Kidney (tissue), 14 donors: ENCODE results near the gene MARCHF7. TPM values are rescaled to one million over a fixed set of nuclear protein-coding genes. Genes with fewer than 3 reads are reported as not detected.

Experiments
- DNase-seq, 5 donors: peaks; one replicate each; pipeline ENCODE4 v3.0.0-alpha.2; 2013 to 2020
- FAIRE-seq: peaks from 2 replicates; lab custom pipeline; 2012; peaks lifted over from hg19 to GRCh38; lab: Jason Lieb, UNC
- H3K27ac ChIP-seq, 2 donors: one replicate each; pipeline ENCODE4 v1.7.0; 2013; ENCODE audit warnings: low read depth in 2 of 2, low read length in 2 of 2, inconsistent platforms in 1 of 2
- H3K27me3 ChIP-seq: one replicate; pipeline ENCODE4 v1.7.1; 2013; ENCODE audit warnings: low read length, inconsistent platforms; ENCODE audit not compliant: control insufficient read depth, insufficient read depth
- H3K36me3 ChIP-seq, 3 donors: one replicate each; pipeline versions ENCODE4 v1.7.0 to v1.7.1; 2013; ENCODE audit warnings: low read length in 3 of 3, control low read depth in 1 of 3, inconsistent platforms in 1 of 3; ENCODE audit not compliant: insufficient read depth in 3 of 3, control insufficient read depth in 2 of 3
- H3K4me1 ChIP-seq, 3 donors: one replicate each; pipeline versions ENCODE4 v1.7.0 to v1.7.1; 2013; ENCODE audit warnings: low read length in 3 of 3, inconsistent platforms in 1 of 3, low read depth in 1 of 3; ENCODE audit not compliant: control insufficient read depth in 2 of 3, insufficient read depth in 2 of 3
- H3K4me3 ChIP-seq, 3 donors: one replicate each; pipeline versions ENCODE4 v1.7.0 to v1.8.1; 2013; ENCODE audit warnings: low read length in 3 of 3, control low read depth in 1 of 3, inconsistent platforms in 1 of 3
- H3K9ac ChIP-seq, 3 donors: one replicate each; pipeline versions ENCODE4 v1.7.0 to v1.7.1; 2013; ENCODE audit warnings: low read length in 3 of 3, control low read depth in 1 of 3, inconsistent platforms in 1 of 3
- H3K9me3 ChIP-seq, 3 donors: one replicate each; pipeline versions ENCODE4 v1.7.0 to v1.7.1; 2013; ENCODE audit warnings: low read length in 3 of 3, control low read depth in 1 of 3, inconsistent platforms in 1 of 3; ENCODE audit not compliant: control insufficient read depth in 2 of 3, insufficient read depth in 1 of 3
- intact Hi-C: fragments of 100-400 bp; cut with DNase I; formaldehyde crosslinking; loops from one replicate; pipeline ENCODE4 v1.11.1; 2022
- polyA plus RNA-seq: library from polyadenylated mRNA; stranded (reverse); fragments of 350-450 nt; fragmentation: Illumina TruSeq; extraction: RNeasy Lipid Tissue Mini Kit (QIAGEN cat#74804); gene quantifications from one replicate; pipeline ENCODE4 v1.2.3, GENCODE V29; 2014; ENCODE audit warnings: low read depth, low replicate concordance; ENCODE audit not compliant: insufficient read depth
- total RNA-seq: library from RNA; stranded (reverse); fragmentation: NEBNext Ultra II Directional; extraction: Animal tissue kit (Norgen Biotek cat#: 25700); gene quantifications from one replicate; pipeline ENCODE4 v1.2.1, GENCODE V29; 2021
- TF ChIP-seq, protein P1 (sequence below): IDR thresholded peaks from 3 replicates; pipeline ENCODE4 v1.5.1; 2012; ENCODE audit warnings: mild to moderate bottlenecking, moderate library complexity, borderline replicate concordance; ENCODE audit not compliant: insufficient read depth; ENCODE audit errors: extremely low read depth
- donor health status: control.
- donor health status: control.
- donor health status: control.
- donor health status: control.
- donor health status: control.
- donor health status: DM: yes; HTN: yes; CAD: no.
- donor health status: Normal renal cell carcinoma (clear cell type).

The MARCHF7 gene
- total and polyA plus RNA-seq, 2 donors from 2014 or later: 24.8 to 79.0 TPM

DNA sequence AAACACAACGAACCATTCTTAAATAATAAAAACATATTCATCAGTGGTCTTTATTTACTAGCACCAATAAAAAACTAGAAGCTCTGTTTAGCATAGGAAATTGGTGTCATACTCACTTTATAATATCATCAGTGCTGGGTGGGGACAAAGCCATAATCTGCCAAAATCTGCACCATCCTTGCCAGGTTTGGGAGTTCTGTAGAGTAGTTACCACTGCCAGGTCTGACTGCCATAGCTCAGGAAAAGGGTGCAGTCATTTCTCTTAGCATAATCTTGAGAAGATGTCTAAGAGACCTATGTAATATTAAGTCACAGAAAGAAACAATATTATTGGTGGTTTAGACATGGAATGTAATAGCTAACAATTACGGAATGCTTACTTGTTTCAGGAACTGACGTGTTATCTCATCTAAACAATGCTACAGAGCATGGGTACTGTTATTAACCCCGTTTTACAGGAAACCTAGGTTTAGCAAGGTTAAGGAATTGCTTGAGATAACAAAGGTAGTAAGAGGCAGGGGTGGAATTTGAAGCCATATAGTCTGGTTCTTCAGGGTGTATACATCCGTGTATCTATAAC lies 1.6 kb upstream of the MARCHF7 start:
- Histone ChIP-seq H3K4me3 (no peak overlapping the region), H3K4me1 (peaks cover 0 to 7% (median 6%) of the 10 kb centered on the region in 3 donors), H3K36me3 (peaks cover 0 to 2% (median 0%) of the 10 kb centered on the region in 3 donors), H3K27me3 (no peaks in the 10 kb centered on the region), H3K9me3 (no peaks in the 10 kb centered on the region), H3K9ac (no peak overlapping the region), H3K27ac (no peak overlapping the region)
- peak in 2 of 5 donors; percentile 3 to 6 for DNase-seq
- intact Hi-C loops: no loop called here
- no peak for FAIRE-seq
- TF ChIP-seq, protein P1, sequence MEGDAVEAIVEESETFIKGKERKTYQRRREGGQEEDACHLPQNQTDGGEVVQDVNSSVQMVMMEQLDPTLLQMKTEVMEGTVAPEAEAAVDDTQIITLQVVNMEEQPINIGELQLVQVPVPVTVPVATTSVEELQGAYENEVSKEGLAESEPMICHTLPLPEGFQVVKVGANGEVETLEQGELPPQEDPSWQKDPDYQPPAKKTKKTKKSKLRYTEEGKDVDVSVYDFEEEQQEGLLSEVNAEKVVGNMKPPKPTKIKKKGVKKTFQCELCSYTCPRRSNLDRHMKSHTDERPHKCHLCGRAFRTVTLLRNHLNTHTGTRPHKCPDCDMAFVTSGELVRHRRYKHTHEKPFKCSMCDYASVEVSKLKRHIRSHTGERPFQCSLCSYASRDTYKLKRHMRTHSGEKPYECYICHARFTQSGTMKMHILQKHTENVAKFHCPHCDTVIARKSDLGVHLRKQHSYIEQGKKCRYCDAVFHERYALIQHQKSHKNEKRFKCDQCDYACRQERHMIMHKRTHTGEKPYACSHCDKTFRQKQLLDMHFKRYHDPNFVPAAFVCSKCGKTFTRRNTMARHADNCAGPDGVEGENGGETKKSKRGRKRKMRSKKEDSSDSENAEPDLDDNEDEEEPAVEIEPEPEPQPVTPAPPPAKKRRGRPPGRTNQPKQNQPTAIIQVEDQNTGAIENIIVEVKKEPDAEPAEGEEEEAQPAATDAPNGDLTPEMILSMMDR: no peak

DNA sequence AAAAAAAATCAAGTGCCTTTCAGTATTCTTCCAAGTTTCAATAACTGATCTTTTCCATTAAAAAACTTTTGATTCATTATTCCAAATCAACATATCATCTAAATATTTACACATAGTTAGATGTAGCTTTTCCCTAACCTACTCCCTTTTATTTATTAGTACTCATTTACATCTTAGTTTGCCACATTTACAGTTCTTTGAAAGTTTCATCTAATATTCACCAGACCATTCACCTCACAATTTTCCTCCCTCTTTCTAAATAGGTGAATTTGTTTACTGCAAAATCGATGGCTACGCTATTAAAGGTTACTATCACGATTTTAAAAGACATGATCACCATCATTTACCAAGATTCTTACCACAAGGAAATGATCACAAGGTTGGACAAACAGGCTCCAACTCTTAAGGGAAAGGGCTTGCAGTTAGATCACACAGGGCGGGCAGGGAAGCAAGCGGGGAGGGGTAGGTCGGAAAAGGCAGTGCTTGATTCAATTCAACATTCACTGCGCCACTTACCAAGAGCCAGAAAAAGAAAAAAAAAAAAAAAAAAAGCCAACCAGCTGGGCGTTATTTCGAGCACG lies 654 bp upstream of the MARCHF7 start:
- FAIRE-seq: no peak
- intact Hi-C loops: no loop called here

DNA sequence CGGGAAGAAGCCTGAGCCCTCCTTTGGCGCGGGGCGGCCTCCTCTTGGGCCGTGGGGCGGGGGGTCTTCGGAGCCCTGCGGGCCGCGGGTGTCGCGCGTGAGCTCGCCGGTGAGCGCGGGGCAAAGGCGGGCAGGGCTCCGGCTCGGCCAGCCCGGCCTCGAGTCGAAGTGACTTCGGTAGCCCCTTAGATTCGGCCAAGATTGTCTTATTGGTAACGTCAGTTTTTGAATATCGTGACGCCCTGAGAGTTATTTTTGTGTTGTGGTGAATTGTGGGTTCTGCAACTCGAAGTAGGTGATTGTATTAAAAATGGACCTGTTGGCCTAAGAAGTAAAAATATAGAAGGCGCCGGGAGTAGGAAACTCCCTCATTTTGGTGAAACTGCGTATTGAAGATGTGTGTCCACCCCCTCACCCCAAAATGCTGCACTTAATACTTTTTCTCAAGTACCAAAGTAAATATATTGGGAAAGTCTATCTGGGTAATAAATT lies 669 bp downstream of the MARCHF7 start:
- H3K36me3 ChIP-seq: peaks cover 0 to 14% (median 3%) of the 10 kb centered on the region in 3 donors
- H3K9me3 ChIP-seq: no peaks in the 10 kb centered on the region
- peaks cover 0 to 17% (median 12%) of the 10 kb centered on the region in 3 donors for H3K4me1 ChIP-seq
- peak overlapping the region; percentile 98 to 99 for H3K27ac ChIP-seq
- H3K9ac ChIP-seq: peak overlapping the region; percentile 84 to 96 (median 87)
- TF ChIP-seq, protein P1: no peak
- peak in 1 of 5 donors; percentile 47 for DNase-seq
- no peak for FAIRE-seq
- intact Hi-C loops: no loop called here
- H3K27me3 ChIP-seq: no peaks in the 10 kb centered on the region
- peak overlapping the region; percentile 89 to 92 (median 92) for H3K4me3 ChIP-seq

More for the DNA sequence above, 654 bp upstream of the MARCHF7 start:
- Histone ChIP-seq H3K4me1 (peaks cover 0 to 7% (median 6%) of the 10 kb centered on the region in 3 donors), H3K9ac (peak overlapping the region; percentile 37 to 96 (median 72)), H3K27me3 (no peaks in the 10 kb centered on the region), H3K27ac (peak overlapping the region; percentile 98 to 99), H3K9me3 (no peaks in the 10 kb centered on the region), H3K4me3 (peak overlapping the region; percentile 53 to 92 (median 87)), H3K36me3 (peaks cover 0 to 9% (median 2%) of the 10 kb centered on the region in 3 donors)
- TF ChIP-seq, protein P1: no peak
- no peak for DNase-seq
